Stimulated activated CD4-positive, alpha-beta T cell treated with anti-CD3 and anti-CD28 coated beads, Interleukin-4, amount 100 ng/mL, for 4 hours (primary cell): ENCODE results near the gene XPO1.
"Not testable (repeated sequence)": the region's sequence is repeated elsewhere in the genome, so short reads cannot be mapped to it uniquely, and the experiment has no call there.

Experiments used
- DNase-seq, 2 experiments: peaks; one replicate each; pipeline ENCODE4 v3.0.0-alpha.2; 2020

The XPO1 gene

DNA sequence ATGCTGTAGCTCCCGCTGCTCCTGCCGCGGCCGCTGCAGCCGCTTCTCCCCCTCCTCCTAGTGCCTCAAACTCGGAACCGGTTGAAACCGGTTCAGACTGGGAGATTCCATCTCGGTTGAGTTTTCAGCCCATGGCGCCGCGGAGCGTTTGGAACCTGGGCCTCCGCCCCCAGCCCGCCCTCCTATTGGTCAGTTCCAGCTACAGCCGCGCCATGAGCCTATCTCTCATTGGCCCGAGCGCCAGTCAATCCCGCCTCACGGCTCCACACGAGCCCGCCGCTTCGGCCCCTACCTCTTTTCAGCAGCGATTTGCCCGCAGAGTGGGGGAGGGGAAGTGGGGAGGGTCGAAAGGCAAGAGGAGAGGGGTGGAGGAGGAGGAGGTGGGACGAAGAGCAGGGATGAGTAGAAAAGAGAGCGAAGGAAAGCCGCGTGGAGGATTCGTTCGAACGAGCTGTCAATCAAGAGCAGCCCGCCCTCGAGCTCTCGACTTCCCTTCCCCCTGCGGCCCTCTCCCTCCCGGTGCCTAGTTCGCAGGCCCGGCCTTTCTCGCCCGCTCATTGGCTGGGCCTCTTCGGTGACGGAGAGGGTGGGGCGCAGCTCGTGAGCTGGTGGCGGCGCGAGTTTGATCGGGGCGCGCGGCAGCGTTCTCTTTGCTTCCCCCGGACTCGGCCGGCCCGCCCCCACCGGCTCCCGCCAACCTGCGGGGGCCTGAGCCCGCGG lies at the start of gene XPO1:
Gene XPO1, minus strand, starts transcription at position 157 of the 720 bp plus-strand sequence. CDS start 4,459 bp downstream, outside the sequence.
- peak; percentile 98 to 99 for DNase-seq

- DNase-seq = not testable (repeated sequence)
Observed at GRCh38 chr2:61586928-61587327, 48.8 kb upstream of the XPO1 start.

- DNase-seq = no peak
Observed at GRCh38 chr2:61585383-61585782, 47.2 kb upstream of the XPO1 start.

DNA sequence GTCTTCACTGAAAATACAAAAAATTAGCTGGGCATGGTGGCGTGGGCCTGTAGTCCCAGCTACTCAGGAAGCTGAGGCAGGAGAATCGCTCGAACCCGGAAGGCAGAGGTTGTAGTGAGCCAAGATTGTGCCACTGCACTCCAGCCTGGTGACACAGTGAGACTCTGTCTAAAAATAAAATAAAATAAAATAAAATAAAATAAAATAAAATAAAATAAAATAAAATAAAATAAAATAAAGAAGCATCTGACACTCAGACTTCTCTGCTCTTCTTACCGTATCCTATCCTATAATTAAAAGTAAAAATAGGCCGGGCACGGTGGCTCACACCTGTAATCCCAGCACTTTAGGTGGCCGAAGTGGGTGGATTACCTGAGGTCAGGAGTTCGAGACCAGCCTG lies 46.2 kb upstream of the XPO1 start:
- not testable (repeated sequence) for DNase-seq

- DNase-seq = no peak
Observed at GRCh38 chr2:61582165-61582564, 44.0 kb upstream of the XPO1 start.

DNA sequence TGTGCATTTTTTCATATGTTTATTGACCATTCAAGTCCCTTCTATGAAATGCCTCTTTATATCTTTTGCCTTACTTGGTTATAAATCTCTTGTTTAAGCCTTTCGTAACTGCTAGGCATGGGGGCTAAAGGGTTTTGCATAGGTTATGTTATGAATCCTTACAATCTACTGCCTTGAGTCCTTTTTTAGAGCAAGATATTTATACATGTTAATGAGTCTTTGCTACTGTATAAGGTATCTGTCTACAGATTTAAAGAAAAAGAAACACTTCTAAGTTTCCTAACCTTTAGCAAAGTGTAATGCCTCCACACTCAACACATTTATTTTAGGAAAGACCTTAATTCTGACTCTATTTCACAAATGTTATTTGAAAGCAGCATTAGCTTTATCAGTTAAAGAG lies 43.6 kb upstream of the XPO1 start:
- DNase-seq = no peak

DNA sequence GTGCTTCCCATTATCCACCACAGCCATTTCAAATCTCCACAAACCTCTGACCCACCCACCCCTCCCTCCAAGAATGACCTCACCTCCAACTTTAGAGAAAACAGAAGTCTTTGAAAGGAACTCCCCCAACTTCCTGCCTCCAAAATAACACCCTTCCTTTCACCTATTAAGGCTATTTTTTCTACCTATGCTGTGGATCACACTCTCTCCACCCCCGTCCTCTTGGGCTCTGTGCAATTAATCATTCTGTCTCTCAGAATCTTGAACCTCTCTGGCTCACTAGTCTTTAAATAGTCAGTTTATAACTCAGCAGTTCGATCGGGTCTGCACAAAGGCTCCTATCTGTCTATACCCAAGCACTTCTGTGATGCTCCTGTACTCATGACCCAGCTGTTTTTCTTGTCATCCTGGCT lies 37.3 kb upstream of the XPO1 start:
- no peak for DNase-seq

GRCh38 chr2:61566566-61566965 lies 28.4 kb upstream of the XPO1 start:
- no peak for DNase-seq

DNA sequence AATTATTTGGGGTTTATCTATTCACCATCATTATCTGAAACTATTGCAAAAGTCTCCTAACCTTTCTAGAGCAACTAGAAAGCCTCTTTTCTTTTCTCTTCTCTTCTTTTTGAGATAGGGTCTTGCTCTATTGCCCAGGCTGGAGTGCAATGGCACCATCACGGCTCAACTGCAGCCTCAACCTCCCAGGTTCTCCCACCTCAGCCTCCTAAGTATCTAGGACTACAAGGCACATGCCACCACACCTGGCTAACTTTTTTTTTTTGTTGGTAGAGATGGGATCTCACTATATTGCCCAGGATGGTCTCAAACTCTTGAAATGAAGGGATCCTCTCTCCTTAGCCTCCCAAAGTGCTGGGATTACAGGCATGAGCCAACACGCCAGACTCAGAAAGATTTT lies 24.5 kb upstream of the XPO1 start:
- DNase-seq = no peak

- DNase-seq = no peak
Observed at GRCh38 chr2:61558160-61558559, 20.0 kb upstream of the XPO1 start.

DNA sequence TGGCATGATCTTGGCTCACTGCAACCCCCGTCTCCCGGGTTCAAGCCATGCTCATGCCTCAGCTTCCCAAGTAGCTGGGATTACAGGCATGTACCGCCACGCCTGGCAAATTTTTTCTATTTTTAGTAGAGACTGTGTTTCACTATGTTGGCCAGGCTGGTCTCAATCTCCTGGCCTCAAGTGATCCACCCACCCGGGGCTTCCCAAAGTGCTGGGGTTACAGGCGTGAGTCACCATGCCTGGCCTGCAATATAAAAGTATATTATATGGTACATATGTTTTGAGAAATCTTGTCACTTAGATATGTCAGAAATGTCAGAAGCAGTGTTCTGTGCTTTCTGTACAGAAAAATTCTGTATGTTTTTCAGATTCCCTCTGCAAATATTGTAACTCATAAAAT lies 19.2 kb upstream of the XPO1 start:
- no peak for DNase-seq

- no peak for DNase-seq
Observed at GRCh38 chr2:61554604-61555003, 16.4 kb upstream of the XPO1 start.

DNA sequence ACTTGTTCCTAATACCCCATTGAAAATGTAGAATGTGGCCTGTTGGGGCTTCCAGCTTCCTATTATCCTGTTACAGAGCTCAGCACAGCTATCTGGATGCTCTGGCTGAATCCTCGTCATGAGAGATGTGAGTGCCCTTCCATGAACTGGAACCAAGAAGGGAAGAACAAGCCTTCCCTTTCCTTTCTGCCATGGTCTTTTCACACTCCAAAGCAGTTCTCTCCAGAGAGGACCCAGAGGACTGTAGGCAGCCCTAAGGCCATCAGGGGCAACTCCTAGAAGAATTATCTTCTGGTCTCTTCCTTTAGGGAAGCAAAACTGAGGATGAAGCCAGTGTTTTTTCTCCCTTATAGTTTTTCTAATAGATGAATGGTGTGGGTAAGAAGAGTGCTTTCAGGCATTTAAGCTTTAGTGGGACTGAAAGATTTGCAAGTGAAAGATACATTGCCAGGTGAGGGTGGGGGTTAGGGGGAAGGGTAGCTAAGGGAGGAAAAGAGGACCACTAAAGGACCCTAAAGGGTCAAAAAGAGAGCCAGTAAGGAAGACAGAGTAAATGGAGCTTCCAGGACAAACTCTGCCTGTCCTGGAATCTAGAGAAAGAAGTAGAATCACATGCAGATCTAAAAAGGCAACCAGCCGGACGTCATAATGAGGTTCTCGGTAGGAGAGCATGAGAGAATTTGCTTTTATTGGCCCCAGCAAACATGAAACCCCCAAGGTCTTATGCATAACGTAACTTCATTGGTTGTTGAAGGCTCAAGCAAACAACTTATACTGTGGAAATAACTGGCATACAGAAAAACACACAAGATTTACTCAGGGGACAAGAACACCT lies 12.4 kb upstream of the XPO1 start:
- no peak for DNase-seq

DNA sequence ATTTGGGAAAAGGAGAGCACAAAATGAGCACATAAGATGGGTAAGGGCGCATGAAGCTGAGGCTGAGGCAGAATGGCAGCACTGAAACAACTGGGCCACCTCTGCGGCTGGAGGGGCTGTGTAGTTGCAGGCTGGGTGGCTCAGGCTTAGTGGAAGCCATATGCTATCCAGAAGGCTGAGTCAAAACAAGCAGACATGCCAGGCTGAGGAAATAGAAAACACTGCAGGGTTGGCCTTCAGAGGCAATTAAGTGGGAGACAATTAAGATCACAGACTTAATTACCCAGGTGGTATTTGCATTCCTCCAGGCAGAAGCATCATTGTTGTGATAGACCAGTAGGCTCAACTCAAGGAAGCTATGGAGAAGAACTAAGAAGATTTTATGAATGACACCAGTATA lies 11.4 kb upstream of the XPO1 start:
- DNase-seq = no peak

GRCh38 chr2:61543062-61543461 lies 4.9 kb upstream of the XPO1 start:
- no peak for DNase-seq

DNA sequence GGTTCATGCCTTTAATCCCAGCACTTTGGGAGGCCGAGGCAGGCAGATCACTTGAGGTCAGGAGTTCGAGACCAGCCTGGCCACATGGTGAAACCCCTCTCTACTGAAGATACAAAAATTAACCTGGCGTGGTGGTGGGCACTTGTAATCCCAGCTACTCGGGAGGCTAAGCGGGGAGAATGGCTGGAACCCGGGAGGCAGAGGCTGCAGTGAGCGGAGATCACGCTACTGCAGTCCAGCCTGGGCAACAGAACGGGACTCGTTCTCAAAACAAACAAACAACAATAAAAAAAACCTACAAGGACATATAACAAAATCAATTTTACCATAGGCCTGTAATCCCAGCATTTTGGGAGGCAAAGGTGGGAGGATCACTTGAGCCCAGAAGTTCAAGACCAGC lies 2.0 kb upstream of the XPO1 start:
- DNase-seq = not testable (repeated sequence)

GRCh38 chr2:61538920-61539520 lies 864 bp upstream of the XPO1 start:
- DNase-seq = peak; percentile 36 to 78

GRCh38 chr2:61537950-61538199 lies 281 bp downstream of the XPO1 start:
- DNase-seq = no peak

- DNase-seq = peak; percentile 47 to 55
Observed at GRCh38 chr2:61537277-61537949, 743 bp downstream of the XPO1 start.

GRCh38 chr2:61536572-61537276 lies 1.4 kb downstream of the XPO1 start:
- peak; percentile 70 to 87 for DNase-seq

GRCh38 chr2:61536180-61536571 lies 2.0 kb downstream of the XPO1 start:
- no peak for DNase-seq

- no peak for DNase-seq
Observed at GRCh38 chr2:61535449-61535848, 2.7 kb downstream of the XPO1 start.

DNA sequence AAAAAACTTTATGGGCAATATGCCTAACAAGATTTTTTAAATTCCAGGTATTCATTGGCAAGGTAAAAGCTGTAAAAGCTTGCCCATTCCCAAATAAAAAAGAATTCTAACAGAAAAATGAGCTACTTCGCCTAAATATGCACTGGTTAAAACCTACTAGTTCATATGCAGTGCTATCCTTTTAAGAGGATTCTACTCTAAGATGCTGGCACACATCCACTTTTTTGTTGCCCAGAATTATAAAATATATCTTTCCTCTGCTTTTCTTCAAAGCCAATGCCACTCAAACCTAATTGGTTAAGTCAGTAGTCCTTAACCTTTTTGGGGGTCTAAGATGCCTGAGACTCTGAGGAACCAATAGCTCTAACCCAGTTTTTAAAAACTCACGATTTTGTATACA lies 3.2 kb downstream of the XPO1 start:
- no peak for DNase-seq
